GM18511 (cell line): Measurements from ENCODE around the gene PTCH1.
A peak's percentile ranks its signal among the peaks of the same experiment; 100 is the strongest.

Source experiments
- ATAC-seq: cut with Tn5 transposase; IDR thresholded peaks from one replicate; pipeline ENCODE4 v1.9.1; 2021; ENCODE audit warnings: mild to moderate bottlenecking, moderate library complexity; ENCODE audit not compliant: unreplicated experiment

Gene PTCH1

GRCh38 chr9:95465115-95465514 is 51.7 kb downstream of the PTCH1 start:
- no peak for ATAC-seq

- ATAC-seq = peak; percentile 29
These were observed 53.4 kb downstream of the PTCH1 start for GRCh38 chr9:95463148-95464060.

GRCh38 chr9:95462249-95463147 is 54.3 kb downstream of the PTCH1 start:
- ATAC-seq = peak; percentile 99

DNA sequence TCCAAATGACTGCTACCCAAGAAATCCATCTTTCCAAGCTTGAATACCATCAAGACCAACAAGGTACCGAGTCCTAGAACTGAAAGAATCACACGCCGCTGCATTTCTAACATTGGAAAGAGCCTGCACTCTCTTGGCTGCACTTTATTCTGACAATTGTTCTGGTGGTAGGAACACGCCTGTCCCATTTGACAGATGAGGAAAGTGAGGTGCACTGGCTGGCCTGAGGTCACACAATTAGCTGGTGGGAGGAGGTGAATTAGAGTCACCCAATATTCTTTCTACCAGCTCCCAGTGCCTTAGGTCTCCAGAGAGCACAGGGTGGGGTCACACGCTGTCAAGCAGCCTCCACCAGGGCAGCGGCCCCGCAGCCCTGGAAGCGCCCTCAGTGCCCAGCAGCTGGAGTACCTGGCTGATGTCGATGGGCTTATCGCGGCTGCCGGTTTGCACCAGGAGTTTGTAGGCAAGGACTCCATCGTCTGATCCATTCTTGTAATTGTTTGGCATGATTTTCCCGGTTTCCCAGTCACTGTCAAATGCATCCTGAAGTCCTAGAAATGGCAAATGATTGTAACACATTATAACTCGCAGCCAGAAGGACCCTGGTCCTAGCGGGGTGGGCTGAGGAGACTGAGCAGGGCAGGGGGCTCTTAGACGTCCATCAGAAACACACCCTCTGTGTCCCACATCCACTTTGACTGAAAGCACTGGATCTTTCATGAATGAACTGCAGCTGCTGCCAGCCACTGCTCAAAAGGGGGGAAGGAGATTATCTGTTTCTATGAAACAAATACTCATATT is 55.1 kb downstream of the PTCH1 start:
- ATAC-seq = no peak

DNA sequence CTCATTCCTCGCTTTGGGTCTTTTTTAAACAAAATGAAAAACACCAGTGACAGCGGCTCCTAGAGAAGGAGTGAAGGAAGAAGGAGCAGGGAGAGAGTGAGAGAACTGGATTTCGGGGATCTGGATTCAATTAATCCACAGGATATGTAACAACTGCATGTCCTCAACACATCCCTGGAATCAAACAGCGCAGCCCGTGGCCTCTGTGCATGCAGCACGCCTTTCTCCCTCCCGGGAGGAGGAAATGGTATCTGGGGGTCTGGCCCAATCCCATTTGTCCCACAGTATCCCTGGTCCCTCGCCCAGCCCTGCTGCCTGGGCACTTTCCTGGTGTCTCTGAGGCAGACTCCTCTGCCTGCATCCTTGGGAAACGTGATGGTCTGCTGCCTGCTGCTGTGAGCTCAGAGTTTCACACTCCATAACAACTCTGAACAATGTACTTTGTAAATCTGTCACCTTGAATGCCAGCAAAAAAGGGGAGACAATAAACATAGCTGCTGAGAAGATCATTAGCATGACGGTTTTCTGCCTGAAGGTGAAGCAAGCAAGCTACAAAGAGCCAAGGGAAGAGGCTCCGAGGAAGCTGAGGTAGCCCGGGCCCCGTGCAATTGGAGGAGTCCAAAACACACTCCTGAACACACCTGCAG is 56.1 kb downstream of the PTCH1 start:
- ATAC-seq = no peak

DNA sequence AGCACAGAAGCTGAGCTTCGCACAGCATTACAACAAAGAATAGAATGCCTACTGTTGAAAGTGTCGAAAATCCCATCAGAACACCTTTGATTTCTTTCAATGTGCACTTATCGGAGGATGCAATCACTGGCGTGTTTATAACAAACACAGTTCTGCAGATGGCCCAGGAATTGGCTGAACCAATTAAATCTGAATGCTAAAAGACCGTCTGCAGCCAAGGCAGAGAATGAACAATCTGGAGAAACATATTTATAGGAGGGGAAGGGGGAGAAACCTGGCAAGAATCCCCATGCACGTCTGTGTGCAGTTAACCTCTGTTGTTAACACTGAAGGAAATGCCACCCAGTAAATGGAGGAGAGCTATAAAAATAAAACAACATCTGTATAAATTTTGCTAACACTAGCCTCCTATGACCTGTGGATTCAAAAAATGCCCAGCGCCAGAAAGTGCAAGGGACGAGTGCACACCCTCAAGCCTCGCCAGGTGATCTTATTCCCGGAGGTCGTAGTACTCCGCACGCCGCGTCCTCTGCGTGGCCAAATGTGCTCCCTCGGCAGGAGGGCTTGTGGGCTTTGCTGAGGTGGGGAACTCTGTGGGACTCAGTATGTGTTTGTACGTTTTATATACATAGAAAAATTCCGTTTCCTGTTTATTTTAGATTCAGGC is 56.8 kb downstream of the PTCH1 start:
- ATAC-seq = no peak

GRCh38 chr9:95459178-95459577 is 57.6 kb downstream of the PTCH1 start:
- no peak for ATAC-seq

DNA sequence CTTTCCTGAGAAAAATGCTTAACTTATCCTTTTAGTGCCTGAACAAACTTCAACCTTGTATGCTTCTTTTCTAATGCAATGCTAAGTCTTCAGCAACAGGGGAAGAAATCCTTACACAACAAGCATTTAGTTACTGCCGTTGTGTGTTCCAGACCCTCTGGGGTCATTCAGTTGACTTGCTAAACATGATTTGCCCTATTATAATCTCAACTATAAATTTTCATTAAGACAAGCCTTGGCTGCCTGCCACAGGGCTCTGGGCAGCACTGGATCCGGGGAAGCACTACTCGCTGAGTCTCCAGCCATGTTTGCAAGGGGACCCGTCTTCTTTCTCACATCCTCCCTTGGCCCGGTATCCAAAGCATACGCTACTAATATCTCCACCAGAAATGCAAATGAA is 58.1 kb downstream of the PTCH1 start:
- ATAC-seq = no peak

DNA sequence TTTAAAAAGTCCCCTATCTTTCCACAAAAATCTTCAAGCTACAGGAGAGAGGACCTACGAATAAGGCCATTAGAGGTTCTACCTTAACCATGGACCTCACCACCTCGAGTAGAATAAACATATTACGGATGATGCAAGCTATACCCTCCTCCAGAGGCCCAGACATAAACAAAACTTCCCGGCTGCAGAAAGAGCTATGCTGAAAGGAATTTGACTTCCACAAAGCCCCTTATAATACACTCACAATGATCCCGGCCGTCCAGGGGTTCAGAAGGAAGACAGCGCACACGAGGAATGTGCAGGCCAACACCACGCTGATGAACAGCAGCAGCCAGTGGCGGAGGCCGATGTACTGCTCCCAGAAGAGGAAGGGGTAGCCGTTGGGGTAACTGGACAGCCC is 59.0 kb downstream of the PTCH1 start:
- no peak for ATAC-seq

DNA sequence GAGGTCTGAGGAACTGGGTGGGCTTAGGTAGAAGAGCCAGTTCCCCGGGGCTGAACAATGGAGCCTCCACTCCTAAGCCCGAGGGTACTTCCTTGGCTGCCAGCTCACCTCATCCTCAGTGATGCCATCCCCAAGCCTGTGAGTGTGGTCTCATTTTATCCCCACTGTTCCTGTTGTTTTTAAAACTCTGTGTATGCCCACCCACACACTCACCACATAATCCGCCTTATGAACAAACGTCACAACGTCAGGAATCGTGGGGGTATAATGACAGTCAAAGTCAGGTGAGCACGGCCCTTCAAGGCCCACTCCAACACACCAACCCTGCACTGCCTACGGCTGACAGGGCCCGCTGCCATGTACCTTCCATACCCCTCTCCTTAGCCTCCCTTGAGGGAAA is 61.1 kb downstream of the PTCH1 start:
- ATAC-seq = no peak

GRCh38 chr9:95452176-95452575 is 64.6 kb downstream of the PTCH1 start:
- ATAC-seq = no peak

DNA sequence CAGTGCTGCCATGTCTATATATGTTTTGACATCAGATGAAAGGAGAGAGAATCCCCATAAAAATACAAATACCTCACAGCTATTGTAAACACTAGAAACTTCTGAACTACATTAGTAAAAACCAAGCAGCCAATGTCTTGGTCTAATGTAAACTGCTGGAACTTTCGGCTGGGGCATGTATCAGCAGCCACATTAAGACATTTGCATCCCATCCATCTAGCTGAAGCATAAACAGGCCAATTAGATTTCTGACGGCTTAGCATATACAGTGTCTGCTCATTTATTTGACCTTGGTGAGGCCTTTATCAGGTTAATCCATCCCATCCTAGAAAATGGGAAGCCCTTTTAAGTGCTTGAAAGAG is 65.7 kb downstream of the PTCH1 start:
- ATAC-seq = no peak

- ATAC-seq = no peak
These were observed 66.4 kb downstream of the PTCH1 start for GRCh38 chr9:95450171-95451064.

- ATAC-seq = no peak
These were observed 67.8 kb downstream of the PTCH1 start for GRCh38 chr9:95449016-95449415.

DNA sequence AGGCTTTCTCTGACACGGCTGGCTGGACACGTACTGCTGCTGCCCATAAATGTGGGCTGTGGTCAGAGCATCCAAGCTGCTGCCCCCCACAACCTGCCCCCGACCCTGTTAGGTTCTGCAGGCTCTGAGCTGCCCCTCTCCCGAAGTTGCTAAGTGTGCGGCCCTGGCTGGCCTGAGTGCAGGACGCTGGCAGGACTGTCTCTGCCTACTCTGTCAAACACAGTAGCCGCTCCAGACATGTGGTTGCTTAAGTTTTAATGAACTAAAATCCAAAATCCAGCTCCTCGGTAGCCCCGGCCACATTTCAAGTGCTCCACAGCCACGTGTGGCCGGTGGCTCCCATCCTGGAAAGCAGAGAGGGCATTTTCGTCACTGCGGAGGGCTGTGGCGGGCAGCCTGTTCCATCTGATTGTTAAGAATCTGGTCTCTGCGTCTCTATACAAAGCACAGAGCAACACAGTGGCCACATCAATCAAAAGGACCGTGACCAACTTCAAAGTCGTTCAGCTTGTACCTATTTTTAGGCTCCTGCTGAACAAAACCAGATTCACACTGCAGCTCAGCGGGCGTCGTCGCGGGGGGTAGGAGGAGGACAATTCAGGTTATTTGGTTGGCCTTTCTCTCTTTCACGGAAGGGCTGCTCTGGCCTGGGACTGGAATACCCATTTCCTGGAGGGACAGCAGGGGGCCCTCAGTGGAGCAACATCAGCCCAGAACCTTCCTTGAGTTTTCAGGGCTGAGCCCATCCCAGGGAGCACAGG is 68.9 kb downstream of the PTCH1 start:
- ATAC-seq = no peak

DNA sequence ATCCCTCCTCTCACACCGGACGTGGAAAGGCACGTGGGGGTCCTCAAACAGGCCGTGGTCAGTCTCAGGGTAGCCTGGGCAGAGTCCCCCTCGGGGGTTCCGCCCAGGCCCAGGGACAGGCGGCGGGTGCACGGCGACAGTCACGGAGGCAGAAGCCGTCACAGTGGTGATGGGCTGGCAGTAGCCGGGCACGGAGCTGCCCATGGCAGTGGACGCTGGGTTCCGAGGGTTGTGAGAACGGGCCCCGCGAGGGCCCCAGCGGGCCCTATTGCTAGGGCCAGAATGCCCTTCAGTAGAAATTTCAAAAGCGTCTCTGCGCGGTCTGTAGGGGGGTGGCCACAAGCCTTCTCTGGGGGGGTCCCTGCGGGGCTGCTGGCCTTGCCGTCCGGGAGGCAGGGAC is 69.8 kb downstream of the PTCH1 start:
- ATAC-seq = no peak

- ATAC-seq = no peak
These were observed 70.5 kb downstream of the PTCH1 start for GRCh38 chr9:95446259-95446658.

- no peak for ATAC-seq
These were observed 72.6 kb downstream of the PTCH1 start for GRCh38 chr9:95444160-95444559.
